GM21737 (cell line): Measurements from ENCODE around the gene ZNF175.
A peak's percentile ranks its signal among the peaks of the same experiment; 100 is the strongest.

ENCODE experiments used
- ATAC-seq: cut with Tn5 transposase; IDR thresholded peaks from one replicate; pipeline ENCODE4 v1.9.1; 2021; ENCODE audit warnings: mild to moderate bottlenecking, moderate library complexity; ENCODE audit not compliant: unreplicated experiment

The ZNF175 gene

GRCh38 chr19:51587264-51588191, 16.4 kb downstream of the ZNF175 start:
- ATAC-seq: no peak

GRCh38 chr19:51589511-51589910, 18.4 kb downstream of the ZNF175 start:
- no peak for ATAC-seq

- ATAC-seq: no peak
Measured at GRCh38 chr19:51590441-51590840, 19.4 kb downstream of the ZNF175 start.

GRCh38 chr19:51592521-51592920, 21.4 kb downstream of the ZNF175 start:
- no peak for ATAC-seq

GRCh38 chr19:51593138-51593890, 22.2 kb downstream of the ZNF175 start:
- ATAC-seq: no peak

GRCh38 chr19:51593969-51594773, 23.1 kb downstream of the ZNF175 start:
- peak; percentile 94 for ATAC-seq

GRCh38 chr19:51594774-51595109, 23.7 kb downstream of the ZNF175 start:
- ATAC-seq: peak; percentile 10

- ATAC-seq: no peak
Measured at GRCh38 chr19:51595190-51596175, 24.4 kb downstream of the ZNF175 start.

GRCh38 chr19:51598159-51598915, 27.3 kb downstream of the ZNF175 start:
- no peak for ATAC-seq

GRCh38 chr19:51599084-51599483, 28.0 kb downstream of the ZNF175 start:
- ATAC-seq: no peak

- ATAC-seq: no peak
Measured at GRCh38 chr19:51600940-51601580, 30.0 kb downstream of the ZNF175 start.

- ATAC-seq: no peak
Measured at GRCh38 chr19:51602189-51602854, 31.2 kb downstream of the ZNF175 start.

- peak; percentile 77 for ATAC-seq
Measured at GRCh38 chr19:51607077-51607476, 36.0 kb downstream of the ZNF175 start.

GRCh38 chr19:51607920-51608562, 37.0 kb downstream of the ZNF175 start:
- no peak for ATAC-seq

- ATAC-seq: no peak
Measured at GRCh38 chr19:51610576-51610975, 39.5 kb downstream of the ZNF175 start.

GRCh38 chr19:51614789-51615188, 43.7 kb downstream of the ZNF175 start:
- no peak for ATAC-seq

- ATAC-seq: no peak
Measured at GRCh38 chr19:51615991-51616390, 44.9 kb downstream of the ZNF175 start.

- ATAC-seq: no peak
Measured at GRCh38 chr19:51621178-51621577, 50.1 kb downstream of the ZNF175 start.
